Measurements from ENCODE around the gene YIF1A. TPM values are rescaled to one million over a fixed set of nuclear protein-coding genes. Genes with fewer than 3 reads are reported as not detected.

Gene YIF1A
- total RNA-seq, 1 experiment from 2014 or later, result 81.8 TPM

DNA sequence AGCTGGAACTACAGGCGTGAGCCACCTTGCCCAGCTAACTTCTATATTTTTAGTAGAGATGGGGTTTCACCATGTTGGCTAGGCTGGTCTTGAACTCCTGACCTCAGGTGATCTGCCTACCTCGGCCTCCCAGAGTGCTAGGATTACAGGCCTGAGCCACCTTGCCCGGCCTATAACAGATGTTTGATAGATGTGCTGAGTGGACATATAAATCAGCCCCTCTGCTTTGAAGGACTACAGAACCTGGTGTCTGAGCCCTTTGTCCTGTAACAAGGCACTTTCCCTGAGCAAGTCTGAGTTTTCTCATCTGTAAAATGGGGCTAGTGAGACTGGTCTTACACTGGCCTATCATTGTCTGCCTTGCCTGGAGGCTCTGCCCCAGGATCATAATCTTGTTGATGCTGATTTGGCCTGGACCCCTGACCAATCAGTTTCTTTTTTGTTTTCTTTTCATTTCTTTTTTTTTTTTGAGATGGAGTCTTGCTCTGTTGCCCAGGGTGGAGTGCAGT lies 40.3 kb upstream of the YIF1A start:
- Histone ChIP-seq H3K27ac (no peak overlapping the region), H2AFZ (no peak overlapping the region), H3K4me1 (replicated peaks; ENCODE audit: insufficient read depth) (peaks cover 34% of the 10 kb centered on the region), H3K9me2 (ENCODE audit: insufficient read depth) (no peaks in the 10 kb centered on the region), H4K20me1 (ENCODE audit: insufficient read depth) (no peaks in the 10 kb centered on the region), H3F3A (ENCODE audit: insufficient read depth, low read depth) (peaks cover 10% of the 10 kb centered on the region; the same call in 1 of the 2 replicates), H3K79me2 (ENCODE audit: low read depth) (no peaks in the 10 kb centered on the region), H3K9me3 (ENCODE audit: insufficient read depth, low read depth) (no peaks in the 10 kb centered on the region), H3K4me2 (no peak overlapping the region), H3K4me3 (no peak overlapping the region), H3K27me3 (ENCODE audit: insufficient read depth, low read depth) (no peaks in the 10 kb centered on the region), H3K36me3 (ENCODE audit: low read depth) (no peaks in the 10 kb centered on the region)
- intact Hi-C loops (cut with micrococcal nuclease; ENCODE audit: unreplicated experiment), result no loop called here
- BruUV-seq (replicated peaks), result no TSS peak
- TF ChIP-seq, protein P1, sequence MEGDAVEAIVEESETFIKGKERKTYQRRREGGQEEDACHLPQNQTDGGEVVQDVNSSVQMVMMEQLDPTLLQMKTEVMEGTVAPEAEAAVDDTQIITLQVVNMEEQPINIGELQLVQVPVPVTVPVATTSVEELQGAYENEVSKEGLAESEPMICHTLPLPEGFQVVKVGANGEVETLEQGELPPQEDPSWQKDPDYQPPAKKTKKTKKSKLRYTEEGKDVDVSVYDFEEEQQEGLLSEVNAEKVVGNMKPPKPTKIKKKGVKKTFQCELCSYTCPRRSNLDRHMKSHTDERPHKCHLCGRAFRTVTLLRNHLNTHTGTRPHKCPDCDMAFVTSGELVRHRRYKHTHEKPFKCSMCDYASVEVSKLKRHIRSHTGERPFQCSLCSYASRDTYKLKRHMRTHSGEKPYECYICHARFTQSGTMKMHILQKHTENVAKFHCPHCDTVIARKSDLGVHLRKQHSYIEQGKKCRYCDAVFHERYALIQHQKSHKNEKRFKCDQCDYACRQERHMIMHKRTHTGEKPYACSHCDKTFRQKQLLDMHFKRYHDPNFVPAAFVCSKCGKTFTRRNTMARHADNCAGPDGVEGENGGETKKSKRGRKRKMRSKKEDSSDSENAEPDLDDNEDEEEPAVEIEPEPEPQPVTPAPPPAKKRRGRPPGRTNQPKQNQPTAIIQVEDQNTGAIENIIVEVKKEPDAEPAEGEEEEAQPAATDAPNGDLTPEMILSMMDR (conservative IDR thresholded peaks at IDR 0.05), result no peak
- TF ChIP-seq EZH2 (IDR thresholded peaks at IDR 0.05; ENCODE audit: low read depth), result no peak
- DNase-seq, result no peak
- ChIA-PET CTCF (interaction anchor here (0.6 to 1.5 kb wide), 5 partner anchors 17 to 60 kb away, joined by 3 to 5 read pairs (median 3); no protein-coding TSS in a partner anchor), POLR2A (ENCODE audit: unreplicated experiment) (interaction anchor here (0.7 kb wide), 1 partner anchor 19 kb away, joined by 3 read pairs; no protein-coding TSS in a partner anchor)

DNA sequence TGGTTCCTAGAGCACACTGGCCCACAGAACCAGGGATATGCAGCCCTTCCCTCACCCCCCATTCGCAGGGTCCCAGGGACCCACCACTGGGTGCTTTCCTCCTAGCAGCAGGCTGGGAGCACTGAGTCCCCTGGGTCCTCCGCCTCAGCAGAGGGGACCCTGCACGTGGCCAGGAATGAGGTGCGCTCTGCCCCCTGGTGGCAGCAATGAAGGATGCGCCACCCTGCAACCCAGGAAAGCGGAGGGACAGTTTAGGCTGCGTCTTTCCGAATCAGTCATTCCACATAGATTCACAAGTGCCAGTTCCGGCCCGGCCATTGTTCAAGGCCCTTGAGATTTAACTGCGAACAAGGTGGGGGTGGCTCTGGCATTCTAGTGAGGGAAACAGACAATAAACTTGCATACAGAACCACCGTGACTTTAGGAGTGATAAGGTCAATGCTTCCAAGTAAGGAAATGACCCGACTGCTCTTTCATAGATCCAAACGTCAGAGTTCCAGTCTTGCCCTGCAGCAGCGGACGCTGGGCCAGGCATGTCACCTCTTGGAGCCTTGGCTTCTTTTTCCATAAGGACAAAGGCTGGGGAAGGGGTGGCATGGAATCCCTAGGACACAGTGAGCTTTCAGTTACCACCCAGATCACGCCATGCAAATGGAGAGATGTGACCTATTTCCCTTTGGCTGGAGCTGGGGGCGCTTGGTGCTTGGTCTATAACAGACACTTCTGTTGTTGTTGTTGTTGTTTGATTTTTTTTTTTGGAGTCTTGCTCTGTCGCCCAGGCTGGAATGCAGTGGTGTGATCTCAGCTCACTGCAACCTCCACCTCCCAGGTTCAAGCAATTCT lies 39.6 kb upstream of the YIF1A start:
- Histone ChIP-seq H3K79me2 (ENCODE audit: low read depth) (no peaks in the 10 kb centered on the region), H3K4me3 (no peak overlapping the region), H3K4me1 (replicated peaks; ENCODE audit: insufficient read depth) (peaks cover 34% of the 10 kb centered on the region), H3K27ac (no peak overlapping the region), H2AFZ (no peak overlapping the region), H3K9me2 (ENCODE audit: insufficient read depth) (no peaks in the 10 kb centered on the region), H3K4me2 (peak overlapping the region; percentile 45), H4K20me1 (ENCODE audit: insufficient read depth) (no peaks in the 10 kb centered on the region), H3K27me3 (ENCODE audit: insufficient read depth, low read depth) (no peaks in the 10 kb centered on the region), H3F3A (ENCODE audit: insufficient read depth, low read depth) (peaks cover 10% of the 10 kb centered on the region; the same call in 1 of the 2 replicates), H3K36me3 (ENCODE audit: low read depth) (no peaks in the 10 kb centered on the region), H3K9me3 (ENCODE audit: insufficient read depth, low read depth) (no peaks in the 10 kb centered on the region)
- peak; percentile 67 to 80 for DNase-seq
- intact Hi-C loops (cut with micrococcal nuclease; ENCODE audit: unreplicated experiment), result loop anchor here (1.0 kb wide), 1 partner anchor 16 kb away; no protein-coding TSS in a partner anchor
- CTCF ChIA-PET, result interaction anchor here (0.6 to 1.5 kb wide), 6 partner anchors 16 to 101 kb away, joined by 3 to 8 read pairs (median 4); no protein-coding TSS in a partner anchor
- no peak for TF ChIP-seq EZH2 (IDR thresholded peaks at IDR 0.05; ENCODE audit: low read depth)
- TF ChIP-seq, protein P1 (conservative IDR thresholded peaks at IDR 0.05), result peak; percentile 99
- POLR2A ChIA-PET (ENCODE audit: unreplicated experiment), result interaction anchor here (0.7 kb wide), 1 partner anchor 20 kb away, joined by 3 read pairs; no protein-coding TSS in a partner anchor
- no TSS peak for BruUV-seq (replicated peaks)

DNA sequence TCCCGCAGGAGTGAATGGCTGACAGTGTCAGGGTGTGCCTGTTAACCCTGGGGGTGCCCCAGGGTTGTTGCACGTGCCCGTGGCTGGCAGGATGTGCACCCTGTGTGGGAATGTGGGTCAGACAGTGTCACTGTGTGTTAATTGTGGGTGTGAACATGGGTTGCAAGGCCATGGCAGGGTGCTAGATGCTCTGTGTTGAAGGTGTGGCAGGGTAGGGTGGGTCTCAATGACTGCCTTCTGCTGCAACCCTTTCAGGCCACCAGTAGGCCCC lies 39.0 kb upstream of the YIF1A start:
- H4K20me1 ChIP-seq (ENCODE audit: insufficient read depth), result no peaks in the 10 kb centered on the region
- no peaks in the 10 kb centered on the region for H3K36me3 ChIP-seq (ENCODE audit: low read depth)
- no peaks in the 10 kb centered on the region for H3K27me3 ChIP-seq (ENCODE audit: insufficient read depth, low read depth)
- POLR2A ChIA-PET (ENCODE audit: unreplicated experiment), result no interaction called here
- no peak overlapping the region for H3K4me2 ChIP-seq
- intact Hi-C loops (cut with micrococcal nuclease; ENCODE audit: unreplicated experiment), result loop anchor here (1.0 kb wide), 1 partner anchor 16 kb away; no protein-coding TSS in a partner anchor
- peaks cover 34% of the 10 kb centered on the region for H3K4me1 ChIP-seq (replicated peaks; ENCODE audit: insufficient read depth)
- H3K27ac ChIP-seq, result no peak overlapping the region
- CTCF ChIA-PET, result no interaction called here
- H3K4me3 ChIP-seq, result no peak overlapping the region
- TF ChIP-seq, protein P1 (conservative IDR thresholded peaks at IDR 0.05), result no peak
- no peak for TF ChIP-seq EZH2 (IDR thresholded peaks at IDR 0.05; ENCODE audit: low read depth)
- peaks cover 10% of the 10 kb centered on the region; the same call in 1 of the 2 replicates for H3F3A ChIP-seq (ENCODE audit: insufficient read depth, low read depth)
- H3K9me2 ChIP-seq (ENCODE audit: insufficient read depth), result no peaks in the 10 kb centered on the region
- no peak for DNase-seq
- BruUV-seq (replicated peaks), result no TSS peak
- H2AFZ ChIP-seq, result no peak overlapping the region
- no peaks in the 10 kb centered on the region for H3K9me3 ChIP-seq (ENCODE audit: insufficient read depth, low read depth)
- no peaks in the 10 kb centered on the region for H3K79me2 ChIP-seq (ENCODE audit: low read depth)
